Hematopoietic multipotent progenitor cell (in vitro differentiated cells): ENCODE results near the gene CNTNAP5. TPM values are rescaled to one million over a fixed set of nuclear protein-coding genes. Genes with fewer than 3 reads are reported as not detected.

Experiments
- DNase-seq, 3 donors: peaks; one replicate each; pipeline ENCODE4 v3.0.0-alpha.2; 2011 to 2015; ENCODE audit warnings: low read depth in 2 of 3, low spot score in 2 of 3
- total RNA-seq: library from RNA; depleted of rRNA; stranded (reverse); fragments of >200 nt; gene quantifications from one replicate; pipeline ENCODE4 v1.2.3, GENCODE V29; 2012

CNTNAP5 gene
- total RNA-seq, 1 donor: 0.27 TPM

DNA sequence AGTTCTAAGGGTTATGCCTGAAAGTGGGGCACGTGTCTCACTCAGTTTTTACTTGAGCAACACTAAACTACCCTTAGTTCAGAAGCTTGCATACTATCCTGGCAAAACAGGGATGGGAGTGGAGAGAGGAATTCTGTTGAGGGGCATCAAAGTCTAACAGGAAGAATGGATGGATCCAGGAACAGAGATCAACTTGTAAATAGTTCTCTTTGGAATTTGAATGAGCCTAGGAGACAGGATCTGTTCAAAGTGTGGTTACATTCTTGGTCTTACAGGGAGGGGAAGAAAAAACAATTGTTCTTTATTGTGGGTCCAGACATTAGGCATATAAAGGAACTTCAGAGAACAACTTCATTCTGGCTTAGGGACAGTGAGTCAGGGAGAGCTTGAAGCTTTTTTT, 560.2 kb downstream of the CNTNAP5 start:
- no peak for DNase-seq

DNA sequence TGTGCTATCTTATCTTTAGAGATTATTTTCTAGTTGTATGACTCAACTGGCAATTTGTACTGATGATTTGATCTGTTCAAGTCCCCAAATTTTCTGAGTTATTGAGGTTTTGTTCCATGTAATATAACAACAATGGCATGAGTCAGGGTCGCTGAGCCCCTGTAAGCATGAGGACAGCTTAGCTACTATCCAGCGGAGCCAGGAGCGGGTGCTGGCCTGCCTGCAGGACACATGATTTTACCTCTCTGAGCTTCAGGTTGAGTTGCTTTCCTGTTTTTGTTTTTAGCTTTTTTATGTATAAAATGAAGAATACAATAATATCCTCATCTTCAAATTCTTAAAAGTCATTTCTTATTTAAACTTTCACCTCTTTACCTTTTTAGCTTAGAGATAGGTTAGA, 561.1 kb downstream of the CNTNAP5 start:
- DNase-seq: no peak

DNA sequence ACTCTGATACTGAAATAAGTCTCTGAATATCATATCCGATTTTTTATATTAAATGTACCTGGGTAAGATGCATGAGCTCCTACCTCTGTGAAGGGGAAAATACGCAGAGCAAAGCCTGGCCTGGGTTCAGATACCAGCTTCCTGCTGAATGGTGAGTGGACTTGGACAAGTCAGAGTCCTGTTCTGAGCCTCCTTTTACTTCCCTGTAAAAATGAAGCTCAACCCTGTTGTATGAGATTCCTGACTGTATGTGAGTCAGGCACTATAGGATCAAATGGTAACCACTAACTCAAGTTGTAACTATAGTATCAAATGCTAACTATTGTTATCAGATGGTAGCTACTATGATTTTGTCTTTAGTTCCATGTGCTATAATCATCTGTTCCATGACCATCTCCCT, 561.7 kb downstream of the CNTNAP5 start:
- DNase-seq: no peak

DNA sequence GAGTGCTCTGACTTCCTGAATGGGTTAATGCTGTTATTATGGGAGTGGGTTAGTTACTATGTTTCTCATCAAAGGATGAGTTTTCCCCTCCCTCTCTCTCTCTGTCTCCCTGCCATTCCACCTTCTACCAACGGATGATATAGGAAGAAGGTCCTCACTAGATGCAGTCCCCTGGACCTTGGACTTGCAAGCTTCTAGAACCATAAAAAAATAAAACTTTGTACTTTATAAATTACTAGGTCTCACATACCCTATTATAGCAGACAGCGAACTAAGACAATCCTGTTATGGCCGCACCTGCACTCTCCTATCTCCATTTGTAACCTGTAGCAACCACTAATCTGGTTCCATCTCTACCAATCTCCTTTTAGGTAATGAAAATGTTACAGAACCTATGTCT, 564.9 kb downstream of the CNTNAP5 start:
- no peak for DNase-seq

DNA sequence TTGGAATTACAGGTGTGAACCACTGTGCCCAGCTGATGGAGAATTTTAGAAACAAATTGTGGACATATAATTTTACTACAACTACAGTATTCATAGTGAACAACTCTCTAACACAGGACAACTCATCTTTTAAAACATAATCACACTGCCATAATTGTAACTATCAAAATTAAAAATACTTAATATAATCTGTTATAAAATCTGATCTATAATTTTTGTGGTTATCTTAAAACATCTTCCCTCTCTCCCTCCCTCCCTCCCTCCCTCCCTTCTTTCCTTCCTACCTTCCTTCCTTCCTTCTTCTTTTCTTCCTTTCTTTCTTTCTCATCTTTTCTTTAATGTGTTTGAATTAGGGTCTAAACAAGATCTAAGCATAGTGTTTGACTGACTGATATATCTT, 577.7 kb downstream of the CNTNAP5 start:
- DNase-seq: no peak

DNA sequence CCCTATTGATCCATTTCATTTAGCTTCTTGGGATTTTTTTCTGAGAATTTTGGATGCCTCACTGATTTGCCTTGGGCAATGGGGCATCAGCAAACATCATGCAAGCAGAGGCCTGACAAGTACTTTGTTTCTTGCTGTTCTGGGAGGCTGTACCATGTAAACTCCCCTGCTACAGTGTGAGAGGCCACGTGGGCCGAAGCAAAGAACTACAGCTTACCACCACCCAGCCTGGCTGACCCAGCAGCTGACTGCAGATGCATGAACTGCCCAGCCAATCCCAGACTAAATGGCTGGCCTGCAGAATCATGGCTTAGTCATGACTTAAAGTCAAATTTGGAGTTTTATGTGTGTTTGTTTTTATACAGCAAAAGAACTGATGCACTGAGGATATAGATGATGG, 579.9 kb downstream of the CNTNAP5 start:
- DNase-seq: no peak

DNA sequence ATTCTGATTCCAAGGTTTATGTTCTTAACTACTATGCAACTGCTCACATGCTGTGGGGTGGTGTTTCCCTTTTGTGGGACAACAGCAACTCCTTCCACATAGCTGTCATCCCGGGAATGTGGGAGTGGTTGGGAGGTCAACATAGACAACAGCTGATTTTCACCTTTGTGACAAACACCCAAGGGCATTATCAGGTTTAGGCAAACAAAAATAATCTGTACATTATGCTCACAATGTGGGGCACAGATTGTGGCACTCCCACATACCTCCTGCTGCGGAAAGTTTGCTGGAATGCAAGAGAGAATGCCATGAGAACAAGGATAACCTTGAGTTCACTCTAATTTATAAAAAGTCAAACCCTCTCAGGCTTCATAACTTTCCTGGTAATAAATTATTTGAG, 582.6 kb downstream of the CNTNAP5 start:
- DNase-seq: no peak

DNA sequence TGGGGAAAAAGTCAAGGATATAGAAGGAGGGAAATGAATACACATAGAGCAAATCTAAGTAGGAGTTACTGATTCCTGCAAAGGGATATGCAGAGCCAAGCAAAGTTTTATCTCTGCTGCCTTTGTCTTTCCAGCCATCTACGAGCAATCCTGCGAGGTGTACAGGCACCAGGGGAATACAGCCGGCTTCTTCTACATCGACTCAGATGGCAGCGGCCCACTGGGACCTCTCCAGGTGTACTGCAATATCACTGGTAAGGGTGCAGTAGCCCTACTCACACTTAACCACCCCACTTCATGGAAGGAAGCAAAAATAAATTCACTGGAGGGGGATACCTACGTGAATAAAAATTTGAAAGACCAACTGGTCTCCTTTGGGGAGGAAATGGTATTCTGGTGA, 584.6 kb downstream of the CNTNAP5 start:
- DNase-seq: no peak

DNA sequence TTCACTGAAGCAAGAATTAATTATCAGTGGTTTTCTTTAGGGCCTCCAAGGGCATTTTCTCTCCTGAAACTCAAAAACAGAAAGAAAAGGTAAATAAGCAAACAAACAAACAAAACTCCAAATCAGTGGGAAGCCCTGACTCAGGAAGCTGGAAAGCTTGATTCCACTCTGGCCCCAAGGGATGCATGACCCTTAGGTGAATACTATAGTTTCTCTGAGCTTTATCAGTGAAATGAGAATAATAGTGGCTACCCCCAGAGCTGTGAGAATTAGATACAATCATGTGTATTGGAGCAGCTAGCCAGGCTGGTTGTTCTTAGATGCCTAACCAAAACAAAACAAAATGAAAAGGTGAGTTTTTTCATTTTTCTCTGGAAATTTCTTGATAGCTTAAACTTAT, 585.1 kb downstream of the CNTNAP5 start:
- no peak for DNase-seq

DNA sequence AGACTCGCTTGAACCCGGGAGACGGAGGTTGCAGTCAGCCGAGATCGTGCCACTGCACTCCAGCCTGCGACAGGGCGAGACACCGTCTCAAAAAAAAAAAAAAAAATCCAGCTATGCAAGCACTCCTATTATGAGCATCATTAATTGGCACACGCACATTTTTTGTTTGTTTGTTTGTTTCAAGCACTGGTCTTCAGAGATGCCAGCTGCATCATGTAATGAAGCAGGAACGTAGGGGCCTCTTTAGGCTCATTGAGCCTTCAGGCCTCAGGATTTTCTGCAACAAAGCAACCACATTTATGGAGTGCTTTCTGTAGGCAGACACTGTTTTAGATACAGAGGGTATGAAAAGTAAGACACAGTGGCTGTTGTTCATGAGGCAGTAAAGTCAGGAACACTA, 585.8 kb downstream of the CNTNAP5 start:
- DNase-seq: no peak

DNA sequence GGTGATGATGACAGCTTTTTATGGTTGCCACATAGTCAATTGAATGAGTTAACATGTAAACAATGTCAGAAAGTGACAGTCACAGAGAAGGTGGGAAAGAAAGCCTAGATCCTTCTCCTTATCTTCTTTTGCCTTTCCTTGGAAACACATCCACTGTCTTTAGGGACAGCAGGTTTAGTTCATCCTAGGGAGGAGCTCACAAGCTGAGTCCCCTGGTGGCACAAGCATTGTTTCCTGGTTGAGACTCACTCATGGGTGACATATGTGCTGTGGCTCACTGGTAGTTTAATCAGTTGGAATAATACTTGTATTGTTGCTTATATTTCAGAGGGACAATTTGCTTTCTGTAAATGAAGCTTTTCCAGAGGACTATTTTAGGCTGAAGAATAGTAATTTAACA, 598.5 kb downstream of the CNTNAP5 start:
- no peak for DNase-seq

DNA sequence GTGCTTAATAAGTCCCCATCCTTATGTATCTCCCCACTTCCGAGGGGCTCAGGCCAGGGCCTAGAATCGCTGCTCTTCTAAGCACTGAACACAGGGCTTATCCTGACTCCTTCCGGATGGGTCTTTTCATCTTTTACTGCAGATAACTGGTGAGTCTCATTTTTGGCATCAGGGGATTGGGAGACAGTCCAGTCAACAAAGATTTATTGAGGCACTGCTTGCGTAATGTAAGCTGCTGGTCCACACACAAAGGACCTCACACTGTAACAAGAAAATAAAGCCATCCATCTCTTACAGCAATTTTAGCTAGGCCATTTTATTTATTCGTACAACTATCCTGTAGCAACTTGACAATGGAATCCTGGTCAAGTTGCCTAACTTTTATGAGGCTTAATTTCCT, 600.5 kb downstream of the CNTNAP5 start:
- no peak for DNase-seq

DNA sequence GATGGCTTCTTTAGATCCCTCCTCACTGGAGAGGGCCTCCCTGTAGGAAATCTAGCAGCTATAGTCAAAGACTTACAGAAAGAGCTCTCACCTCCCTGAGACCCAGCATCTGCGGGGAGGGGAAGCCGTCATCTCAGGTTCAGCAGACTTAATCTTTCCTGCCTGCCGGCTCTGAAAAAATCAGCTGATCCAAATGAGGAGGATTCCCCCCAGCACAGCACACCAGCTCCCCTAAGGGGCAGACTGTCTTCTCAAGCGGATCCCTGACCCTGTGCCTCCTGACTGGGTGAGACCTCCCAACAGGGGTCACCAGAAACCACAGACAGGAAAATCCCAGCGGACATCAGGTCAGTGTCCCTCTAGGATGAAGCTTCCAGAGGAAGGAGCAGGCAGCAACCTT, 601.9 kb downstream of the CNTNAP5 start:
- no peak for DNase-seq

DNA sequence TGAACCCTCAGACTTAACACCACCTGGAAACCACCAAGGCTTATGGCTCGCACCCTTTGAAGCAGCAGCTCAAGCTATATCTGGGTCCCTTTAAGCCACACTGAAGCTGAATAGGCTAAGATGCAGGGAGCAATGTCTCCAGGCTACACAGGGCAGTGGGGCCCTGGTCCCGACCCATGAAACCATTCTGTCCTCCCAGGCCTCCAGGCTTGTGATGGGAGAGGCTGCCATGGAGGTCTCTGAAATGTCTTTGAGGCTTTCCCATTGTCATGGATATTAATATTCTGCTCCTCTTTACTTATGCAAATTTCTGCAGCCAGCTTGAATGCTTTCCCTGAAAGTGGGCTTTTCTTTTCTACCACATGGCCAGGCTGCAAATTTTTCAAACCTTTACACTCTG, 608.7 kb downstream of the CNTNAP5 start:
- DNase-seq: no peak

DNA sequence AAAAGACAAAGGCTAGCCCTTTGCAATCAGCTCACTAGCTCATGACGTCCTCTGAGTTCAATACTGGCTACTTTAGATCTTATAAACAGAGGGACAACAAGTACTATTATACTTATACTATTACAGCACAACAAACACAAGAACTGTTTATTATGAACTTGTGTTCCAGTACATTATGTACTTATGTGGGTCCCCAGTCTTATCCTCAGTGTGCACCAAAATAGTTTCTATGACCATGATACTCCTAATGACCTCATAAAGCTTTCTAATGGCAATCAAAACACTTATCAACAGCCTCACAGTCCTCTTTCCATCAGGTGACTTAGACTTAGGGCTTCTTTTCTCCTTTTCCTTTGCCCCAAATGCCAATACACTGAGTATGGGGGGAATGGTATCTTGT, 614.4 kb downstream of the CNTNAP5 start:
- no peak for DNase-seq

DNA sequence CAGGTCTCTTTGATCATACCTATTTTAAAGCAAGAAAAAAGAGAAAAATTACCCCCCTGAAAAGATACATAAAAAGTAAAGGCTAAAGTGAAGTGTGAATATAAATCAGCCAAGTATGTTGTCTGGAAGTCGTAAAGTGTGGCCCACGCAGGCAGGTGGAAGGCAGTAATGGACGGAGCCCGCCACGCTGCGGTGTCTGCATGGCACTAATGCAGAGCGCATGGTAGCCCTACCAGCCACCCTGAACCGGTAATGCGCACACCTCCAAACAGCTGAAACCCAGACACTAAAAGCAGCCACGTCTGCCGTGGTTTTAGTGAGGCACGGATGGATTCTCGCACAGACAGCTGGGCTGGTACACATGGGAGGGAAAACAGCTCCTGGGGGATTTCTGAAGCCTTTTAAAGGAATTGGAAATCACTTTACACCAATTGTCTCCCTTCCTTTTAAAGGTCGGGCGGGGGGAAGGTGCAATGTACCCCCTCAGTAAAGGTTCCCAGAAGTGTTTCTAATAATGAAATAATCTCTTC, 615.2 kb downstream of the CNTNAP5 start:
- no peak for DNase-seq

DNA sequence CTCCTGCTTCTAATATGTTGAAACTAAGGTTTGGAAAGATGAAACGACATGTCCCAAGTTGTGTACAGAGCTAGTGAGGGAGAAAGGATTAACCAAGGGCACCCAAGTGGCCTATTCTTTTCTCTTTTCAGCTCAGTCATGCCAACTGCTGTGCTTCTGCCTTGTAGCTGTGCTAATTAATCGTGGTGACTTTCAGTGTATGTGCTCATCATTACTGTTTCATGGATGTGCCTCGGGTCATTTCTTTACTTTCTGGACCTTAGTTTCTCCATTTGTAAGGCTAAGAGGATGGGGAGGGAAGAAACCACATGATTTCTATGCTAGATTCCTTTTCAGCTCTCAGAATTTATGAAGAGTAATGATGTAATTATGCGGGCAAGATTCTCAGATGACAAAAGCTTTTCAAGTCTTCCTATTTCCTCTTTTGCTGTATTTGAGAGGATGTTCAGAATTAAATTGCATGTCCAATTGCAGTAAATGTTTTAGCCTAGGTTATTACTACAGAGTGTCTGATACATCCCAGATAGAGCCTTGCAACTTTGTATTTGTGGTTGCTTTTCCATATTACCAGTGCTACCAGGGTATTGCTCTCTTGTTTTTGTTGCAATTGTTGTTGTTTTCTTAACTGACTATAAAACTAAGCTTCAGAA, 621.2 kb downstream of the CNTNAP5 start:
- DNase-seq: no peak

DNA sequence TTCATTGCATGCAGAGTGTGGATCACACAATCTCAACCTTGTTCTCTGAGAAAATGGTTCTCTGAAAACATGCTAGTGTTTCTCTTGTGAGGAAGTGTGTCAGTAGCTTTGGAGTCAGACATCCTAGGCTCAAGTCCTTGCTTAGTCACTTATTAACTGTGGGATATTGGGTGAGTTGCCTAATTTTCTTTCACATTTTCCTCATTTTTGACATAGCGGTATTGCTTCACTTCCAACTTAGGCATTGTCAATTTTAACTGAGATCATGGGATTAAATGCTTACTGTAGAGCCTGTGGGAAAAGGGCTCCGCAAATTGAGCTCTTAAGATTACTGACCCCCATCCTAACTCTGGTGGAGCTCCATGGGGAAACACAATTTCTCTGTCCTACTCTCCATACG, 622.2 kb downstream of the CNTNAP5 start:
- DNase-seq: no peak

DNA sequence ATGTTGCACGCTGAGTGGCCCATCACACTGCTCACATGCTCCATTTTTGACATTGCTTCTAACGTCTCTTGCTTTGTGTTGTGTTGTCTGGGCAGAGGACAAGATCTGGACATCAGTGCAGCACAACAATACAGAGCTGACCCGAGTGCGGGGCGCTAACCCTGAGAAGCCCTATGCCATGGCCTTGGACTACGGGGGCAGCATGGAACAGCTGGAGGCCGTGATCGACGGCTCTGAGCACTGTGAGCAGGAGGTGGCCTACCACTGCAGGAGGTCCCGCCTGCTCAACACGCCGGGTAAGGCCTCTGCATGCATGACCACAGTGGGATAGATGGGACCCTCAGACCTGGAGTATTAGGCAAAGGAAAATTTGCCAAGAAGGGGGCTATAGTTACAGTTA, 622.6 kb downstream of the CNTNAP5 start:
- DNase-seq: no peak

DNA sequence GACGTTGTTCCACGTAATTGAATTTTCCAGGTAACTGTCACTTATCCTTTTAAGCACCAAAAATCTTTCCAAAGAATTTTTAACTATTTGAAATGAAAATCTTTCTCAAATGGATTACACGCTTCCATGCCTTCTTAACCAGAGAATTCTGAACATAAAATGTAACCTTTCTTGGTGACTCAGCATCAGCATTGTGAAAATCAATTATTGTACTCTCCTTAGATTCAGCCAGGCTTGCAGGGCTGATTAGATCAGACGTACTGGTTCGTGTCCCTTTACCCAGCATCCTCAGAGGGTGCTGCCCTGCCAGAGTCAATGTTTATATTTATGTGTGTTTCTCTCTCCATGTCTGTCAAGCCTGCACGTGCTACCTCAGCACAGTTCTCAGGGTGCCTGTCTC, 623.9 kb downstream of the CNTNAP5 start:
- no peak for DNase-seq

DNA sequence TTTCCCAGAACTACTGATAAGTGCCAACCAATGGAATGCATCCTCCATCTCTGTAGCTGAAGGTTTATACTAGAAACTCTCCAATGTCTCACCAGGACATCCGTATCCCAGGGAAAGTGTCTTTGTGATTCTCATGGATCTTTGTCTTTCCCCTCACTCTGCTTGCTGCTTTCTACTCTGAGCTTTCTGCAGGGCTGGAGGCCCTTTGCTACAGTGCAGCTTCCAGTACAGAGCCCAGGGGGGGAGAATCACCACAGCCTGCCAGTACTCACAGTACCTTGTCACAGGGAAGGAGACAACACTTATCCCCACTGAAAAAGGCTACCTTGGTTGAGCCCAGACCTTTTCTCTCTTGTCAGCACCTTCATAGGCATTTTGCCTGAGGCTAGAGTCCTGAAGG, 627.0 kb downstream of the CNTNAP5 start:
- no peak for DNase-seq

DNA sequence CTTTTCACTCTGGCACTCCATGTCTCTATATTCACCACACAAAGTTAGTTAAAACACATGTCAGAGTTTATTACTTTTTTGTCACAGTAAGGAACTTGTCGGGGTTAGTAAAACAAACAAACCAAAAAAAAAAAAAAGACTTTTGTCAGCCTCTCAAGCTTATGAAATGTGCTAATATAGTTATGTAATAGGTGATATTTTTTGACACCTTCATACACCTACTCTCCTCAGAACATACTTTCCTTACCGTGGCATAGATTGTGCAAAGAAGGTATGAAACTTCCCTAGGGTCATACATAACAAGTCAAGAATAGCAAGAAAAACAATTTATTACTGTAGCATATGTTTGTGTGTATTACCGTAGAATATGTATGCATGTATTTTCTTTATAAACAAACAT, 633.3 kb downstream of the CNTNAP5 start:
- DNase-seq: no peak

DNA sequence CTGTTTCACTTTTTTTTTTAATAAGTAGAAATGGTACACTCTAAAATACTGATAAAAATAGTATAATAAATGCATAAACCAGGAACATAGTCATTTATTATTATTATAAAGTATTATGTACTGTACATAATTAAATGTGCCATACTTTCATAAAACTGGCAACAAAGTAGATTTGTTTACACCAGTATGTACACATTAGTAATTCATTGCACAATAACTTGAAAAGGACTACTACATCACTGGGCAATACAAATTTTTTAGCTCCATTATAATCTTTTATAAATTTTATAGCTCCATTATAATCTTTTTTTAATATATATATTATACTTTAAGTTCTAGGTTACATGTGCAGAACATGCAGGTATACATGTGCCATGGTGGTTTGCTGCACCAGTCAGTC, 636.5 kb downstream of the CNTNAP5 start:
- DNase-seq: no peak
